Globus pallidus (tissue), 1 donor: ENCODE measurements around the gene VEZT.
"Not testable (repeated sequence)": the region's sequence is repeated elsewhere in the genome, so short reads cannot be mapped to it uniquely, and the experiment has no call there.

ENCODE experiments used
- DNase-seq: peaks from one replicate; pipeline ENCODE4 v3.0.0-alpha.2; 2015; ENCODE audit warnings: low spot score

VEZT gene

GRCh38 chr12:95224202-95225170 is 6.9 kb downstream of the VEZT start:
- no peak for DNase-seq

GRCh38 chr12:95225645-95226212 is 8.1 kb downstream of the VEZT start:
- DNase-seq: no peak

GRCh38 chr12:95227818-95228356 is 10.3 kb downstream of the VEZT start:
- no peak for DNase-seq

- no peak for DNase-seq
Observed at GRCh38 chr12:95228617-95229016, 11.0 kb downstream of the VEZT start.

GRCh38 chr12:95229636-95230035 is 12.0 kb downstream of the VEZT start:
- DNase-seq: no peak

- no peak for DNase-seq
Observed at GRCh38 chr12:95230313-95230712, 12.7 kb downstream of the VEZT start.

GRCh38 chr12:95231190-95231589 is 13.6 kb downstream of the VEZT start:
- no peak for DNase-seq

GRCh38 chr12:95234187-95234586 is 16.6 kb downstream of the VEZT start:
- not testable (repeated sequence) for DNase-seq

GRCh38 chr12:95235621-95236020 is 18.0 kb downstream of the VEZT start:
- DNase-seq: not testable (repeated sequence)

GRCh38 chr12:95237315-95237714 is 19.7 kb downstream of the VEZT start:
- DNase-seq: no peak

GRCh38 chr12:95238150-95238549 is 20.5 kb downstream of the VEZT start:
- no peak for DNase-seq

- DNase-seq: no peak
Observed at GRCh38 chr12:95239216-95239615, 21.6 kb downstream of the VEZT start.

GRCh38 chr12:95239835-95240234 is 22.2 kb downstream of the VEZT start:
- not testable (repeated sequence) for DNase-seq

- no peak for DNase-seq
Observed at GRCh38 chr12:95240556-95240955, 22.9 kb downstream of the VEZT start.

- DNase-seq: not testable (repeated sequence)
Observed at GRCh38 chr12:95241138-95241537, 23.5 kb downstream of the VEZT start.

- DNase-seq: no peak
Observed at GRCh38 chr12:95241761-95242506, 24.3 kb downstream of the VEZT start.

- DNase-seq: no peak
Observed at GRCh38 chr12:95243497-95244183, 26.0 kb downstream of the VEZT start.

GRCh38 chr12:95244350-95244749 is 26.7 kb downstream of the VEZT start:
- DNase-seq: no peak

GRCh38 chr12:95248095-95248494 is 30.5 kb downstream of the VEZT start:
- no peak for DNase-seq

GRCh38 chr12:95248604-95249360 is 31.2 kb downstream of the VEZT start:
- no peak for DNase-seq

- no peak for DNase-seq
Observed at GRCh38 chr12:95253386-95253785, 35.8 kb downstream of the VEZT start.
